Measurements from ENCODE around the gene SPDL1.

Gene SPDL1

DNA sequence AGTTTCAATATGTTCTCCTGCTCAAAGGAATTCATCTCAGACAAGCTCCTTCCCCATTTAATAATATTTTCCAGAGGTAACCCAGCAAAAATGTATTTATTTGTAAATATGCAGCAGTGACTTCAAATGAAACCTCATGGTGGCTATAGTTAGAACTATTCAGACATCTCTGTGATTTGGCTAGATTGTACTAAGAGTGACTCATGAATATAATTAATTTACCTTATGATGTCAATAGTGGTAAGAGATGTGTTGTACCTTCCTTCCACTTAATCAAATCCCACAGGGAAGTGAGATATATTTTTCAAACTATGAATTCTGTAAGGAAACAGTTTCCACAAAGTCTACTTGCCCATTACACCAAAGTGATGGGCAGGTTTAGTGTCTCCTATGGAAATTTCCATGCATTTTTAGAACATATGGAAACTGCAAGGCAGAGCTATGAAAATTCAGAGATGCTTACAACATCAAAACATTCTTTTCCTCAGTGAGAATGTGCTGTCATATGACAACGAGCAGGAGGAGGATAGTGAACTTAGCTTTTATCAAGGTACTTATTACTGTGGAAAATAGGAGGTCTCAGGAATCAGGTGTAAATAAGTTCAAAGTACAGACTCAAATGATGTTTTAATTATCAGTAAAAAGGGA lies 34.0 kb upstream of the SPDL1 start:
- H3K27me3 ChIP-seq (ENCODE audit: control insufficient read depth, insufficient read depth, low read length), result no peaks in the 10 kb centered on the region
- no peak for DNase-seq (ENCODE audit: low read depth, low spot score)
- H3K9me3 ChIP-seq (ENCODE audit: control insufficient read depth, insufficient read depth, low read length), result no peaks in the 10 kb centered on the region
- no peaks in the 10 kb centered on the region for H3K4me1 ChIP-seq (ENCODE audit: control insufficient read depth, insufficient read depth, low read length)
- no peak overlapping the region for H3K4me3 ChIP-seq (ENCODE audit: low read length)
- WGBS (ENCODE audit: insufficient coverage, insufficient read length), result no CpG with 5 or more reads among the region's 1 CpG
- no peak overlapping the region for H3K27ac ChIP-seq (ENCODE audit: low read length)
- no peaks in the 10 kb centered on the region for H3K36me3 ChIP-seq (ENCODE audit: control insufficient read depth, insufficient read depth, low read length)

DNA sequence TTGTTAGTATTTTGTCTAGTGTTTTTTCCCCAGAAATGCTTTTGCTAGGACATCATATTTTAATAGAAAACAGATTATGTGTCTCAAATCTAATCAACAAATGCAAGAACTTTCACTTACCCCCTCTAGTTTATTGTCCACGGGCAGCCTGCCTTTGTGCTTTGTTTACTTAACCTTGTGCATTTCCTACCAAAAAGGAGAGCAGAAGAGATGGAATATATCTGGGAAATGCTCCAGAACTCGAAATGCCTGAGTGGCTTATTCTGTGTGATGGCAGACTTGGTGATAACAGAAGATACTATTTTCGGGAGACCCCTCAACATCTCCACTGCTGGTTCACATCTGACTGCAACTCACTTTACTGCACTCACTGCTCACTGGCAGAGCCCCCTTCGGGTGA lies 33.3 kb upstream of the SPDL1 start:
- Histone ChIP-seq H3K27me3 (ENCODE audit: control insufficient read depth, insufficient read depth, low read length) (no peaks in the 10 kb centered on the region), H3K4me1 (ENCODE audit: control insufficient read depth, insufficient read depth, low read length) (no peaks in the 10 kb centered on the region), H3K27ac (ENCODE audit: low read length) (no peak overlapping the region), H3K4me3 (ENCODE audit: low read length) (no peak overlapping the region), H3K9me3 (ENCODE audit: control insufficient read depth, insufficient read depth, low read length) (no peaks in the 10 kb centered on the region), H3K36me3 (ENCODE audit: control insufficient read depth, insufficient read depth, low read length) (no peaks in the 10 kb centered on the region)
- DNase-seq (ENCODE audit: low read depth, low spot score), result no peak
- no CpG with 5 or more reads among the region's 4 CpGs for WGBS (ENCODE audit: insufficient coverage, insufficient read length)

DNA sequence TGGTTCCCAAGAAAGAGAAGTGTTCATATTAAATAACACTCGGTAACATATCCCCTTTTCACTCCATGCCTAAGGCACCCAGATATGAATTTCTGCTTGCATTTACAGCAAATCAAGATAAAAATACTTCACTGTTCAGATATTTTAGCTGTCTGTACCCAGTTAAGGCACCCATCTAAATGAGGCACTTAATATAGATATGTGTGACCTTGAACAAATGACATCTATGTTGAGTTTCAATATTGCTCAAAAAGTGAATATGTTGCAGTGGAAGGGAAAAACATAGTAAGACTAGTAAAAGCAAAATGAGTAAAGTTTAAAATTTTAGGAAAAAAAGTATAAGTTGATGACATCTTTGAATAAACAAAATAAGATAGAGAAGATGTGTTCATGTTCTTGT lies 32.4 kb upstream of the SPDL1 start:
- Histone ChIP-seq H3K27me3 (ENCODE audit: control insufficient read depth, insufficient read depth, low read length) (no peaks in the 10 kb centered on the region), H3K36me3 (ENCODE audit: control insufficient read depth, insufficient read depth, low read length) (no peaks in the 10 kb centered on the region), H3K9me3 (ENCODE audit: control insufficient read depth, insufficient read depth, low read length) (no peaks in the 10 kb centered on the region), H3K27ac (ENCODE audit: low read length) (no peak overlapping the region), H3K4me3 (ENCODE audit: low read length) (no peak overlapping the region), H3K4me1 (ENCODE audit: control insufficient read depth, insufficient read depth, low read length) (no peaks in the 10 kb centered on the region)
- DNase-seq (ENCODE audit: low read depth, low spot score), result no peak
- no CpG with 5 or more reads among the region's 1 CpG for WGBS (ENCODE audit: insufficient coverage, insufficient read length)

DNA sequence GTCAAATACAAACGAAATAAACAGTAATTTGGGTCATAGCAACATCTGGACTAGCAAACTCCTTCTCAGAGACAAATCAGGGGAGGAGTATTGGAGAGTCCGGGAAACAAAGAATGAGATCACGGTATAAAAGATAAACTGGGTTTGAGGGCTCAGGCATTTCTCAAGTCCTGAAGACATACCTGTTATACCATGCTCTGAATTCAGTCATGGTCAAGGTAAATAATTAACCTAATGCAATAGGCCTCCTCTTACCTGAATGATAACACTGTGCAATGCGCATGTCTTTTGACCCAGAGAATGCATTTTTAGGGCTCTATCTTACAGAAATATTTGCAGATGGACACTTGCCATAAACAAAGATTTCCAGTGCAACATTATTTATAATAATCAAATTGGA lies 31.9 kb upstream of the SPDL1 start:
- no peak overlapping the region for H3K27ac ChIP-seq (ENCODE audit: low read length)
- H3K27me3 ChIP-seq (ENCODE audit: control insufficient read depth, insufficient read depth, low read length), result no peaks in the 10 kb centered on the region
- H3K4me1 ChIP-seq (ENCODE audit: control insufficient read depth, insufficient read depth, low read length), result no peaks in the 10 kb centered on the region
- H3K4me3 ChIP-seq (ENCODE audit: low read length), result no peak overlapping the region
- no peak for DNase-seq (ENCODE audit: low read depth, low spot score)
- H3K36me3 ChIP-seq (ENCODE audit: control insufficient read depth, insufficient read depth, low read length), result no peaks in the 10 kb centered on the region
- WGBS (ENCODE audit: insufficient coverage, insufficient read length), result no CpG with 5 or more reads among the region's 4 CpGs
- no peaks in the 10 kb centered on the region for H3K9me3 ChIP-seq (ENCODE audit: control insufficient read depth, insufficient read depth, low read length)

DNA sequence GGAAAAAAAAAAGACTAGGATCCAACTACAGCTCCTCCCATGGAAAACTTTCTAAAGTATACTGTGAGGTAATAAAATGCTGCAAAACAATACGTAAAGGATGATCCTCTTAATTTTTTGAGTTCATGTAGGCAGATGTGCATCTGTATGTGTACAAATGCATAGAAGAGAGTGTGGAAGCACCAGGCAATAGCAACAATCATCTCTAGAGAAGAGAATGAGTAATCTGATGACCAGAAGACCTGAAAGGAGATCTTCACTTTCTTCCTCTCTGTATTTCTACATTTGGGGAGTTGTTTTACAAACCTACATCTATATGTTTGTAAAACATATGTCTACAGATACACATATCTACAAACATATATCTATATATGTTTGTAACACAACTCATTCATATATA lies 29.3 kb upstream of the SPDL1 start:
- no peak overlapping the region for H3K4me3 ChIP-seq (ENCODE audit: low read length)
- H3K27me3 ChIP-seq (ENCODE audit: control insufficient read depth, insufficient read depth, low read length), result no peaks in the 10 kb centered on the region
- no peaks in the 10 kb centered on the region for H3K36me3 ChIP-seq (ENCODE audit: control insufficient read depth, insufficient read depth, low read length)
- H3K27ac ChIP-seq (ENCODE audit: low read length), result no peak overlapping the region
- no peaks in the 10 kb centered on the region for H3K4me1 ChIP-seq (ENCODE audit: control insufficient read depth, insufficient read depth, low read length)
- no peak for DNase-seq (ENCODE audit: low read depth, low spot score)
- H3K9me3 ChIP-seq (ENCODE audit: control insufficient read depth, insufficient read depth, low read length), result no peaks in the 10 kb centered on the region
- WGBS (ENCODE audit: insufficient coverage, insufficient read length), result no CpG with 5 or more reads among the region's 1 CpG

DNA sequence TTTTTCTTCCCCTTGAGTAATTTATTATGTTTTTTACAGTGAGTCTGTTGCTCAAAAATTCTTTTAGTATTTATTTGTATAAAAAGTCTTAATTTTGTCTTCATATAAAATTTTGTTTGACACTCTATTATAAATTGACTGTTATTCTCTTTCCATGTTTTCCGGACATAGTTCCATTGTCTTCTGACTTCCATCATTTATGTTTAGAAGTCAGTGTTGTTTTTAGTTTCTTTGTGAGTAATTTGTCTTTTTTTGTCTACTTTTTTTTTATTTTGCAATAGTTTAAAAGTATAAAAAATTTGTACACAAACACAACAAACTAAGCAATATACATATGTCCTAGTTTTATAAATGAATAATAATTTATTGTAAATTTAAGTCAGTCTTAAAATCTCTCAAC lies 25.7 kb upstream of the SPDL1 start:
- no peak overlapping the region for H3K4me3 ChIP-seq (ENCODE audit: low read length)
- DNase-seq (ENCODE audit: low read depth, low spot score), result no peak
- no peaks in the 10 kb centered on the region for H3K27me3 ChIP-seq (ENCODE audit: control insufficient read depth, insufficient read depth, low read length)
- WGBS (ENCODE audit: insufficient coverage, insufficient read length), result no CpG with 5 or more reads among the region's 1 CpG
- H3K4me1 ChIP-seq (ENCODE audit: control insufficient read depth, insufficient read depth, low read length), result no peaks in the 10 kb centered on the region
- no peak overlapping the region for H3K27ac ChIP-seq (ENCODE audit: low read length)
- H3K36me3 ChIP-seq (ENCODE audit: control insufficient read depth, insufficient read depth, low read length), result no peaks in the 10 kb centered on the region
- H3K9me3 ChIP-seq (ENCODE audit: control insufficient read depth, insufficient read depth, low read length), result no peaks in the 10 kb centered on the region

DNA sequence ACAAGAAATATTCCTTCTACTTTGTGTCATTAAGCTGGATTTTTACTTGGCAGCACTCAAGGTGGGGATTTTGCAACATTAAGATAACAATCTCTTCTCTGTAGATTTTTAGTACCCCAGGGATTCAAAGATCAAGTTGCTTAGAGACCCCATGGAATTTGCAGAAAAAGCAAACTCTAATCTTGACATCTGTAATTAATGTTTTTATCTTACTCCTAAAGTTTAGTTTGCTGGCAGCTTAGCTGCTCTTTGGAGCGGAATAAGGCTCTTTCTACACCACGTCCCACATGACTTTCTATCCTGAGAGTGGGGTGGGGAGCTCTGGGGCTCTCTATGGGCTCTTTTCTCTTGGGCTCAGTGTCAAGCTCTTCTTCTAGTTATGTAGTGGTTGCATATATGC lies 21.7 kb upstream of the SPDL1 start:
- H3K4me3 ChIP-seq (ENCODE audit: low read length), result no peak overlapping the region
- H3K36me3 ChIP-seq (ENCODE audit: control insufficient read depth, insufficient read depth, low read length), result no peaks in the 10 kb centered on the region
- H3K27me3 ChIP-seq (ENCODE audit: control insufficient read depth, insufficient read depth, low read length), result no peaks in the 10 kb centered on the region
- H3K4me1 ChIP-seq (ENCODE audit: control insufficient read depth, insufficient read depth, low read length), result no peaks in the 10 kb centered on the region
- no peak for DNase-seq (ENCODE audit: low read depth, low spot score)
- H3K27ac ChIP-seq (ENCODE audit: low read length), result no peak overlapping the region
- no CpG with 5 or more reads among the region's 2 CpGs for WGBS (ENCODE audit: insufficient coverage, insufficient read length)
- no peaks in the 10 kb centered on the region for H3K9me3 ChIP-seq (ENCODE audit: control insufficient read depth, insufficient read depth, low read length)

DNA sequence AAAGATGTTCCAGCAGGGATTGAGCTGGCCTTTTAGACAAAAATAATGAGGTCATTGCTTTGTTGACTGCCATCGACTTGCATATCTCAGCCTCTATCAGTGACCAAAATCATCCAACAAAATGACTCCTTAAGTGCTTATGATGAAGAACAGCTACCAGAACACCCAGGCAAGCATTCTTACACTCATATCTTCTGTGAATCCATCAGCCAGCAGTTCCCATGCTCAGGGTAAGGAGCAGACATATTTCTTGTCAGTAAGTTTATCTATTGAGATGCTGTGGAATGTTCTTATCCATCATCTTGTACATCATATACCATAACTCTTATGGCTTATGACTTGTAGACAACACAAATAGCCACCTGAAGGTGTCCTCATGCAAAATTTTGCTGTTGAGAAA lies 20.2 kb upstream of the SPDL1 start:
- no peaks in the 10 kb centered on the region for H3K4me1 ChIP-seq (ENCODE audit: control insufficient read depth, insufficient read depth, low read length)
- no CpG with 5 or more reads among the region's 1 CpG for WGBS (ENCODE audit: insufficient coverage, insufficient read length)
- H3K9me3 ChIP-seq (ENCODE audit: control insufficient read depth, insufficient read depth, low read length), result no peaks in the 10 kb centered on the region
- no peaks in the 10 kb centered on the region for H3K36me3 ChIP-seq (ENCODE audit: control insufficient read depth, insufficient read depth, low read length)
- no peak for DNase-seq (ENCODE audit: low read depth, low spot score)
- no peak overlapping the region for H3K27ac ChIP-seq (ENCODE audit: low read length)
- H3K27me3 ChIP-seq (ENCODE audit: control insufficient read depth, insufficient read depth, low read length), result no peaks in the 10 kb centered on the region
- no peak overlapping the region for H3K4me3 ChIP-seq (ENCODE audit: low read length)

DNA sequence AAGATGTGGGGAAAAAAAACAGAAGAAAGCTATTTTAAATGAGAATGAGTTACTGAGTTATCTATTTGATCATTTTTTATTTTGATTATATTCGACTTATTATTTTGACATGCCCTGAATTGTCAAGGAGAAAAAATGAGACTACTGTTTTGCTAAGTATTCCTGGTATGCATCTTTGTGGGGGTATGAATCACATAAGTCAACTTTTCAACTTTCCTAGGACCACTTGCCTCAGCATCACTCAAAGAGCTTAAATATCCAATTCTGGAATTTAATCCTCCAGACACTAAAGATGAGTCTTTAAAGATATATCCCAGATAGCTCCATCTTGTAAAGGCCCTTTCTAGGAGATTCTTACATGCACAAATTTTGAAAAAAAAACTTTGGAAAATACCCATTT lies 17.4 kb upstream of the SPDL1 start:
- Histone ChIP-seq H3K4me1 (ENCODE audit: control insufficient read depth, insufficient read depth, low read length) (no peaks in the 10 kb centered on the region), H3K4me3 (ENCODE audit: low read length) (no peak overlapping the region), H3K27me3 (ENCODE audit: control insufficient read depth, insufficient read depth, low read length) (no peaks in the 10 kb centered on the region), H3K27ac (ENCODE audit: low read length) (no peak overlapping the region), H3K9me3 (ENCODE audit: control insufficient read depth, insufficient read depth, low read length) (no peaks in the 10 kb centered on the region), H3K36me3 (ENCODE audit: control insufficient read depth, insufficient read depth, low read length) (no peaks in the 10 kb centered on the region)
- no peak for DNase-seq (ENCODE audit: low read depth, low spot score)
- WGBS (ENCODE audit: insufficient coverage, insufficient read length), result no CpG with 5 or more reads among the region's 1 CpG

DNA sequence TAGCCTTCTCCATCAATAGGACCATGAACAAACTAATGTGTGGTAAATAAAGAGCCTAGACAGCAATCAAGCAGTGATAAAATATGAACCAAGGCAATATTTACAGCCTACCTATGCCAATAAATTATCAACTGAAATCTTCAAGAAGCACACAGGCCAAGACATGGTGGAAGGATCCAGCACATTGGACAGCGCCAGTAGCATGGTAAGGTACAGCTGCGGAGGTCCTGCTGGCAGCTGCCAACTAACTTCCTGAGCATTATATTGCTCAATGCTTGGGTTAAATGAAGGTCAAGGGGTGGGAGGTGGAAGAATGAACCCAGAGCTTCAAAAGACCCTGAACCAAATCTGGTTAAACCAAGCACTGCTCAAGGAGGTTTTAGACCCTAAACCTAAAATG lies 16.5 kb upstream of the SPDL1 start:
- Histone ChIP-seq H3K4me1 (ENCODE audit: control insufficient read depth, insufficient read depth, low read length) (no peaks in the 10 kb centered on the region), H3K27ac (ENCODE audit: low read length) (no peak overlapping the region), H3K4me3 (ENCODE audit: low read length) (no peak overlapping the region), H3K27me3 (ENCODE audit: control insufficient read depth, insufficient read depth, low read length) (no peaks in the 10 kb centered on the region), H3K9me3 (ENCODE audit: control insufficient read depth, insufficient read depth, low read length) (no peaks in the 10 kb centered on the region), H3K36me3 (ENCODE audit: control insufficient read depth, insufficient read depth, low read length) (no peaks in the 10 kb centered on the region)
- no peak for DNase-seq (ENCODE audit: low read depth, low spot score)
- no CpG with 5 or more reads among the region's 2 CpGs for WGBS (ENCODE audit: insufficient coverage, insufficient read length)

DNA sequence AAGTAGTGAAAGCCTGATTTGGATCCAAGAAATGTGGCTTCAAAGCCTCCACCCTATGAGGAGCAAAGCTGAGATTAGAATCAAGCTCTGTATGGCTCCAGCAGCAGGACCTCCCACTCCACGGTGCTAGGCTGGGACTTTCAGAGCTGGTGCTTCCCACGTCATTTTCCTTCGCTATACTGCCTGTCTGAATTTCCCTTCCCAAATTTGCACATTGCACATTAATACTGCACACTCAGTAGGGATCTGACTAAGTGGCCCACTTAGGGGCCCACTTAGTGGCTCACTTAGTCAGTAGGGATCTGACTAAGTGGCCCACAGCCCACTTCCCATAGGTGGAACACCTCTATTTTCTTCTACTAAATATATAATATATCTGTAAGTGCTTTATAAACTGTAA lies 14.1 kb upstream of the SPDL1 start:
- WGBS (ENCODE audit: insufficient coverage, insufficient read length), result no CpG with 5 or more reads among the region's 3 CpGs
- Histone ChIP-seq H3K4me3 (ENCODE audit: low read length) (no peak overlapping the region), H3K27me3 (ENCODE audit: control insufficient read depth, insufficient read depth, low read length) (no peaks in the 10 kb centered on the region), H3K27ac (ENCODE audit: low read length) (no peak overlapping the region), H3K36me3 (ENCODE audit: control insufficient read depth, insufficient read depth, low read length) (no peaks in the 10 kb centered on the region), H3K9me3 (ENCODE audit: control insufficient read depth, insufficient read depth, low read length) (no peaks in the 10 kb centered on the region), H3K4me1 (ENCODE audit: control insufficient read depth, insufficient read depth, low read length) (no peaks in the 10 kb centered on the region)
- DNase-seq (ENCODE audit: low read depth, low spot score), result no peak

Data from iPS DF 6.9 (cell line).